Kidney epithelial cell (primary cell): ENCODE data around the gene HAND2. TPM values are rescaled to one million over a fixed set of nuclear protein-coding genes. Genes with fewer than 3 reads are reported as not detected.

Experiments
- DNase-seq: peaks from one replicate; pipeline ENCODE4 v3.0.0-alpha.2; 2010; ENCODE audit warnings: low read depth
- H3K27me3 ChIP-seq: 2 replicates; pipeline ENCODE4 v1.6.0; 2011; ENCODE audit warnings: low read length; ENCODE audit not compliant: control insufficient read depth, insufficient read depth
- H3K36me3 ChIP-seq: 2 replicates; pipeline ENCODE4 v1.5.1; 2011; ENCODE audit warnings: low read length; ENCODE audit not compliant: control insufficient read depth, insufficient read depth
- H3K4me3 ChIP-seq: 2 replicates; pipeline ENCODE4 v1.5.1; 2011; ENCODE audit warnings: low read depth, mild to moderate bottlenecking, control low read depth, low read length
- CTCF ChIP-seq: IDR thresholded peaks from 2 replicates; pipeline ENCODE4 v1.5.1; 2011; ENCODE audit warnings: mild to moderate bottlenecking, moderate library complexity, low read length, control low read depth, inconsistent platforms; ENCODE audit not compliant: insufficient read depth, poor library complexity, severe bottlenecking
- total RNA-seq: library from RNA; depleted of rRNA; stranded (reverse); fragments of >200 nt; gene quantifications from 2 replicates; pipeline ENCODE4 v1.2.3, GENCODE V29; 2015

The HAND2 gene
- total RNA-seq, 1 donor from 2014 or later: not detected

GRCh38 chr4:173528378-173529321, 1.4 kb downstream of the HAND2 start:
- H3K27me3 ChIP-seq: peaks cover 91% of the 10 kb centered on the region
- TF ChIP-seq CTCF: no peak
- H3K4me3 ChIP-seq: no peak overlapping the region
- DNase-seq: no peak
- H3K36me3 ChIP-seq: no peaks in the 10 kb centered on the region

- Histone ChIP-seq H3K4me3 (no peak overlapping the region), H3K27me3 (peaks cover 93% of the 10 kb centered on the region), H3K36me3 (no peaks in the 10 kb centered on the region)
- TF ChIP-seq CTCF: no peak
- DNase-seq: no peak
Observed at GRCh38 chr4:173527103-173527891, 2.7 kb downstream of the HAND2 start.

- TF ChIP-seq CTCF: no peak
- no peak for DNase-seq
- Histone ChIP-seq H3K4me3 (no peak overlapping the region), H3K27me3 (peaks cover 93% of the 10 kb centered on the region), H3K36me3 (no peaks in the 10 kb centered on the region)
Observed at GRCh38 chr4:173526724-173527102, 3.3 kb downstream of the HAND2 start.

- Histone ChIP-seq H3K27me3 (peaks cover 93% of the 10 kb centered on the region), H3K4me3 (no peak overlapping the region), H3K36me3 (no peaks in the 10 kb centered on the region)
- no peak for TF ChIP-seq CTCF
- no peak for DNase-seq
Observed at GRCh38 chr4:173526027-173526482, 4.0 kb downstream of the HAND2 start.

- no peak overlapping the region for H3K4me3 ChIP-seq
- no peak for TF ChIP-seq CTCF
- H3K27me3 ChIP-seq: peaks cover 93% of the 10 kb centered on the region
- no peak for DNase-seq
- no peaks in the 10 kb centered on the region for H3K36me3 ChIP-seq
Observed at GRCh38 chr4:173525118-173526011, 4.7 kb downstream of the HAND2 start.
